ENCODE results near the gene GSTA4.
A peak's percentile ranks its signal among the peaks of the same experiment; 100 is the strongest.
"Not testable (repeated sequence)": the region's sequence is repeated elsewhere in the genome, so short reads cannot be mapped to it uniquely, and the experiment has no call there.

Gene GSTA4

DNA sequence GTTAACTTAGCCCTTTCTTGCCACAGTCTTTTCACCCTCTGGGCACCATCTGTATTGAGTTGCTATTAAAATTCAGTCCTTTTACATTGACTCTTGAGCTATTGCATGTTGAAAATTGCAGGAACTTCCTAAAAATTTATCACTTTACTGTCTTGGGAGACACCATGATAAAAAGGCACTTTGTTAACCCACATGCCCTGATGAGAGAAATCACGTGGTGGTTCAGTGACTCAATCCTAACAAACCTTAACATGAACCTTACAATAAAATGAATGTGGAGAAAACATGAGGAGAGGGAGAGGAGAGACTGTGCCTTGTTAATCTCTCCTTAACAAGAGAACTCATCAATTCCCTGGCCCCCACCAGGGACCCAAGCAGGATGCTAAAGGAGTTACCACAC lies 30.8 kb downstream of the GSTA4 start:
- DNase-seq (ENCODE audit: low spot score) = no peak
- TF ChIP-seq, protein P1, sequence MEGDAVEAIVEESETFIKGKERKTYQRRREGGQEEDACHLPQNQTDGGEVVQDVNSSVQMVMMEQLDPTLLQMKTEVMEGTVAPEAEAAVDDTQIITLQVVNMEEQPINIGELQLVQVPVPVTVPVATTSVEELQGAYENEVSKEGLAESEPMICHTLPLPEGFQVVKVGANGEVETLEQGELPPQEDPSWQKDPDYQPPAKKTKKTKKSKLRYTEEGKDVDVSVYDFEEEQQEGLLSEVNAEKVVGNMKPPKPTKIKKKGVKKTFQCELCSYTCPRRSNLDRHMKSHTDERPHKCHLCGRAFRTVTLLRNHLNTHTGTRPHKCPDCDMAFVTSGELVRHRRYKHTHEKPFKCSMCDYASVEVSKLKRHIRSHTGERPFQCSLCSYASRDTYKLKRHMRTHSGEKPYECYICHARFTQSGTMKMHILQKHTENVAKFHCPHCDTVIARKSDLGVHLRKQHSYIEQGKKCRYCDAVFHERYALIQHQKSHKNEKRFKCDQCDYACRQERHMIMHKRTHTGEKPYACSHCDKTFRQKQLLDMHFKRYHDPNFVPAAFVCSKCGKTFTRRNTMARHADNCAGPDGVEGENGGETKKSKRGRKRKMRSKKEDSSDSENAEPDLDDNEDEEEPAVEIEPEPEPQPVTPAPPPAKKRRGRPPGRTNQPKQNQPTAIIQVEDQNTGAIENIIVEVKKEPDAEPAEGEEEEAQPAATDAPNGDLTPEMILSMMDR (conservative IDR thresholded peaks at IDR 0.05; ENCODE audit: low read depth) = no peak
- no peak overlapping the region for H3K27ac ChIP-seq
- ChIA-PET CTCF (interaction anchor here (0.6 kb wide), 1 partner anchor 23 kb away, joined by 3 read pairs; no protein-coding TSS in a partner anchor), POLR2A (ENCODE audit: low non-redundant PET) (no interaction called here)

DNA sequence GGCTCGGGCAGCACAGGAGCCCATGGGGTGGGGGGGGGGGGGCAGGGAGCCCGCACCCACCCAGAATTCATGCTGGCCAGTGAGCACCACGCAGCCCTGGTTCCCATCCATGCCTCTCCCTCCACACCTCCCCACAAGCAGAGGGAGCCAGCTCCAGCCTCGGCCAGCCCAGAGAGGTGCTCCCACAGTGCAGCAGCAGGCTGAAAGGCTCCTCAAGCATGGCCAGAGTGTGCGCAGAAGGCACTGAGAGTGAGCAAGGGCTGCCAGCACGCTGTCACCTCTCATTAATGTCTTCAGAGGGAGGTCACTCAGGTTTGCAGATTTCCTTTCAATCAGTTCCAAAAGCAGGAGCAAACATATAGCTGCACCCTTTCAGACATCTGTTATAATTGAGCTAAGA lies 32.4 kb downstream of the GSTA4 start:
- TF ChIP-seq, protein P1 (conservative IDR thresholded peaks at IDR 0.05; ENCODE audit: low read depth) = no peak
- no peak overlapping the region for H3K27ac ChIP-seq
- ChIA-PET CTCF (no interaction called here), POLR2A (ENCODE audit: low non-redundant PET) (no interaction called here)
- no peak for DNase-seq (ENCODE audit: low spot score)

DNA sequence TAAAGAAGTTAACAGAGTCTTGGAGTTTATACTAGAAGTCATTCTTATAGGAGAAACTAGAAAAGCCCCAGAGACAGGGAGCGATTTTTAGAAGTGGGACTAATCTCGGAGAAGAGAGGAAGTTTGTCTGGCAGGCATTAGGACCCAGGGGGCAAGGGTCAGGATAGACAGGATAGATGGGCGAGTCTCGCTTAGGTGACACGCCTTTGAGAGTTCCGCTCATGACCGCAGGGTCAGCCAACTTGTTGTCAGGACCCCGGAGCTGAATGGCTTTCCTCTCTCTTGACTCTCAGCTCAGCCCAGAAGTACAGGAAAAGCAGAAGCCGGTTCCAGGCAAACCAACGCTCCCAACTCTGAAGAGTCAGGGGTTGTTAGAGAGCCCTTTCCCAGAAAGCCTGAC lies 34.1 kb downstream of the GSTA4 start:
- POLR2A ChIA-PET (ENCODE audit: low non-redundant PET); H3K27ac ChIP-seq; CTCF ChIA-PET: not testable (repeated sequence)

DNA sequence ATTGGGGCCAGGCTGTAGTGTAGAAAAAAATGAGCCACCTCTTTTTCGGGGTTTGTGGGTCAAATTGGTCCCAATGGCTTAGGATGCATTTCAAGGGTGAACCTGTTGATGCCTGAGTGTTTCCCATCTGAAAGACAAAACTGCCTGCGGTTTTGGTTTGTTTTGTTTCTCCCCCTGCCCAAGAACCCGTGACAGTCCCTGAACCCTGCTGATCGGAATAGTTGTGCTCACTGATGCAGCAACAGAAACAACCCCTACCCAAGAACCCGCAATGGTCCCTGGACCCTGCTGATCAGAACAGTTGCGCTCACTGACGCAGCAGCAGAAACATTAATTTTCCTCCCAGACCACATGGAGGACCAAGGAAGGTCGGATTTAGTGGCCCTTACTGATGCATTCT lies 34.9 kb downstream of the GSTA4 start:
- DNase-seq (ENCODE audit: low spot score); CTCF ChIA-PET; POLR2A ChIA-PET (ENCODE audit: low non-redundant PET); H3K27ac ChIP-seq: not testable (repeated sequence)

More for the DNA sequence above, 34.1 kb downstream of the GSTA4 start:
- DNase-seq (ENCODE audit: low spot score) = not testable (repeated sequence)

DNA sequence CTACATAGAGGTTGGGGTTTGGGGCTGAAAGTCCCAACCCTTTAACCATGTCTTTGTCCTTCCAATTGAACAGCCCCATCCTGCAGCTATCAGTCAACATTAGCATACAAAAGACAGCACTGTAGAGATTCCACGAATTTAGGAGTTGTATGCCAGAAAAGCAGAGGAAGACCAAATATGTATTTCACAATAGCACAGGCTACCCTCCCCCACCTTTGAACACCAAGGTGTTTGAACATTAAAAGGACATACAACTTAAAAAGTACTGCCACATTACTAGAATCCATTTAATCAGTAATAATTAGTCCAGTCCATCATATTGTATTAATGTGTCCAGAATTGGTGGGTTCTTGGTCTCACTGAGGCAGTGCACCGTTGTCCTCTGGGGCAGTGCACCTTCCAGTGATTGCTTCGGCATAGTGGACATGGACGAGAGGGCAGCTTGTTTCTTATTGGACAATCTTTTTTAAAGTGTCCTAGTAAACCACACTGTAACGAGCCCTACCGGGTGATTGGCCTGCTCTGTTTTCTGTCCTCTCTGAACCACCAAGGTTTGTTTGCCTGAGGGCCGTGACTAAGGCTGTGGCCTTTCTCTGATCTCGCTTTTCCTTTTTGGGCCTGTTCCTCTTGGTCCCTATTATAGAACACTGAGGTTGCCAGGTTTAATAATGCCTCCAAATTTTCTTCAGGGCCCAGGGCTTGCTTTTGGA lies 36.4 kb downstream of the GSTA4 start:
- TF ChIP-seq, protein P1 (conservative IDR thresholded peaks at IDR 0.05; ENCODE audit: low read depth) = no peak
- ChIA-PET CTCF (no interaction called here), POLR2A (ENCODE audit: low non-redundant PET) (no interaction called here)
- H3K27ac ChIP-seq = no peak overlapping the region
- no peak for DNase-seq (ENCODE audit: low spot score)

DNA sequence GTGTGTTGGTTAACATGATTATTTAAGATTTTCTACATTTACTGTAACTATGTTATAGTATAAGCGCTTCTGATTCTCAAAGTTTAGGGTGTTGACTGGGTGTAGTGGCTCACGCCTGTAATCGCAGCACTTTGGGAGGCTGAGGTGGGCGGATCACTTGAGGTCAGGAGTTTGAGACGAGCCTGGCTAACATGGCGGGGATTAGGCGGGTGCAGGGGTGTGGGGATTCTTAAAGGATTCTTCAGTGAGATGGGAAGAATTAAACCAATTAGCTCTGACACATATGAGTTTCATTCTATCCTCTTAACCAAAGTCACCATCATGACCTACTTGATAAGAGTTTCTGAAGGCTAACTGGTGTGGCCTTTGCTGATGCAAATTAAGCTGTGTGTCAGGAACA lies 39.2 kb downstream of the GSTA4 start:
- CTCF ChIA-PET = no interaction called here
- POLR2A ChIA-PET (ENCODE audit: low non-redundant PET) = no interaction called here
- DNase-seq (ENCODE audit: low spot score) = no peak
- H3K27ac ChIP-seq = no peak overlapping the region
- TF ChIP-seq, protein P1 (conservative IDR thresholded peaks at IDR 0.05; ENCODE audit: low read depth) = no peak

DNA sequence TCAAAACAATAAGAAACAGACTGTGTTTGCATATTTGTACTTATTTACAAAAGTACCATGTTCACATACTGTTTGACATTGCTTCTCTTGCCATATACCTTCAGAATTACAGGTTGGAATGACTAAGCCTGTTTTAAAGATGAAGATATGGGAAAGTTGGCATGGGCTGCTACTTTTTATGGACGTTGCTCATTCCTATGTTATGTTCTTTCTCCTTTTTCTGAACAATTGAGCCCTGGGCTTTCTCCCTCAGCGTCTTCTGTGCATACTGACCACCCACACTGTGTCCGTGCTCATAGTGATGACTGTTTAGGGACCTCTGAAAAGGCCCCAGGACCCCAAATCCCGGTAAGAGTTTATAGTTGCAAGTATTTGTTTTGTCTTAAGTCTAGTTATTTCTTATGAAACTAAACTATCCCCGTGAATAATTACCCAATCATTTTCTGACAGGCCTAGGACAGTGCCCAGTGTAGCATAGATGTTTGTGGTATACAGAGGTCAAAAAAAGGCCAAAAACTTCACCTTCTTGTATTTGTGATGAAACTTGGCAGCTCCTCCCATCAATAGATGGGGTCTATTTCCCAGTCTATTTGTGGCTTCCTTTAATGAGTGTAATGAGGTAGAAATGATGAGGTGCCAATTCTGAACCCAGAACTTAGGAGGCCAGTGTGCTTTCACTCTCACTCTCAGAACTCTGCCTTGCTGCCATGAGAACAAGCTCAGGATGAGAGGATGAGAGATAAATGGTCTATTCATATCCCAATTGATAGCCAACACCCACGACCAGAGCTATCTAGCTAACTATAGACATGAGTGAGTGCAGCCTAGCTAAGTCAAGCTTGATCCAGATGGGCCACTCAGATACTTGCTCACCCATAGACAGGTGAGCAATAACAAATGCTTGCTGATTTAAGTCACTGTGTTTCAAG lies 40.9 kb downstream of the GSTA4 start:
- ChIA-PET CTCF (no interaction called here), POLR2A (ENCODE audit: low non-redundant PET) (no interaction called here)
- DNase-seq (ENCODE audit: low spot score) = peak; percentile 16
- H3K27ac ChIP-seq = no peak overlapping the region
- TF ChIP-seq, protein P1 (conservative IDR thresholded peaks at IDR 0.05; ENCODE audit: low read depth) = no peak

Measured in RWPE1 (cell line).